Trophoblast cell (in vitro differentiated cells and primary cell): ENCODE data around the gene FOXK2.

ENCODE experiments used
- DNase-seq, 2 donors: peaks; one replicate each; pipeline ENCODE4 v3.0.0-alpha.2; 2016
- H2AFZ ChIP-seq: 2 replicates; pipeline ENCODE4 v1.6.1; 2013; ENCODE audit warnings: low read length, moderate library complexity, mild to moderate bottlenecking; ENCODE audit not compliant: insufficient read depth, poor library complexity
- H2AK5ac ChIP-seq: 2 replicates; pipeline ENCODE4 v1.6.1; 2013; ENCODE audit warnings: mild to moderate bottlenecking, low read length
- H2BK120ac ChIP-seq: 2 replicates; pipeline ENCODE4 v1.6.1; 2013; ENCODE audit warnings: low read length, mild to moderate bottlenecking, moderate library complexity; ENCODE audit not compliant: insufficient read depth, poor library complexity
- H2BK12ac ChIP-seq: 2 replicates; pipeline ENCODE4 v1.6.1; 2013; ENCODE audit warnings: mild to moderate bottlenecking, low read length, moderate library complexity
- H2BK5ac ChIP-seq: 2 replicates; pipeline ENCODE4 v1.6.1; 2013; ENCODE audit warnings: low read length, low read depth, moderate library complexity, mild to moderate bottlenecking; ENCODE audit not compliant: poor library complexity
- H3K14ac ChIP-seq: 2 replicates; pipeline ENCODE4 v1.6.1; 2013; ENCODE audit warnings: mild to moderate bottlenecking, low read length
- H3K18ac ChIP-seq: 2 replicates; pipeline ENCODE4 v1.6.1; 2013; ENCODE audit warnings: mild to moderate bottlenecking, low read length
- H3K23ac ChIP-seq: 2 replicates; pipeline ENCODE4 v1.6.1; 2013; ENCODE audit warnings: low read length
- H3K27ac ChIP-seq: 2 replicates; pipeline ENCODE4 v1.5.1; 2013; ENCODE audit warnings: low read depth, mild to moderate bottlenecking, inconsistent platforms, low read length, moderate library complexity
- H3K27me3 ChIP-seq: 2 replicates; pipeline ENCODE4 v1.6.1; 2013; ENCODE audit warnings: inconsistent platforms, mild to moderate bottlenecking, low read length, moderate library complexity; ENCODE audit not compliant: insufficient read depth
- H3K36me3 ChIP-seq, 2 experiments: 1 replicate in 1 of 2; 2 replicates in 1 of 2; pipeline ENCODE4 v1.6.1; 2013; ENCODE audit warnings: low read length in 2 of 2, mild to moderate bottlenecking in 2 of 2, moderate library complexity in 1 of 2; ENCODE audit not compliant: insufficient read depth in 2 of 2, control insufficient read depth in 1 of 2
- H3K4ac ChIP-seq: 2 replicates; pipeline ENCODE4 v1.6.1; 2013; ENCODE audit warnings: low read depth, mild to moderate bottlenecking, low read length, moderate library complexity
- H3K4me1 ChIP-seq, 2 experiments: 1 replicate in 1 of 2; 2 replicates in 1 of 2; pipeline ENCODE4 v1.6.1; 2013; ENCODE audit warnings: low read length in 2 of 2, mild to moderate bottlenecking in 2 of 2, moderate library complexity in 1 of 2; ENCODE audit not compliant: insufficient read depth in 2 of 2, control insufficient read depth in 1 of 2
- H3K4me2 ChIP-seq: 2 replicates; pipeline ENCODE4 v1.6.1; 2013; ENCODE audit warnings: inconsistent platforms, mild to moderate bottlenecking, low read length, moderate library complexity
- H3K4me3 ChIP-seq: 2 replicates; pipeline ENCODE4 v1.5.1; 2013; ENCODE audit warnings: mild to moderate bottlenecking, low read depth, low read length, inconsistent platforms
- H3K79me1 ChIP-seq: one replicate; pipeline ENCODE4 v1.6.1; 2013; ENCODE audit warnings: low read length
- H3K79me2 ChIP-seq: 2 replicates; pipeline ENCODE4 v1.6.1; 2013; ENCODE audit warnings: low read length, mild to moderate bottlenecking; ENCODE audit not compliant: control insufficient read depth, insufficient read depth, poor library complexity
- H3K9ac ChIP-seq: 2 replicates; pipeline ENCODE4 v1.6.1; 2013; ENCODE audit warnings: mild to moderate bottlenecking, low read length
- H3K9me3 ChIP-seq: 2 replicates; pipeline ENCODE4 v1.6.1; 2013; ENCODE audit warnings: low read depth, mild to moderate bottlenecking, control low read depth, inconsistent platforms, low read length; ENCODE audit not compliant: insufficient read depth
- H4K12ac ChIP-seq: 2 replicates; pipeline ENCODE4 v1.6.1; 2013; ENCODE audit warnings: low read depth, mild to moderate bottlenecking, low read length, moderate library complexity
- H4K8ac ChIP-seq: 2 replicates; pipeline ENCODE4 v1.6.1; 2013; ENCODE audit warnings: low read depth, mild to moderate bottlenecking, low read length, moderate library complexity
- H4K91ac ChIP-seq: one replicate; pipeline ENCODE4 v1.6.1; 2013; ENCODE audit warnings: low read depth, mild to moderate bottlenecking, low read length, moderate library complexity
- WGBS: extraction: QIAGEN DNeasy Blood & Tissue Kit; methylation state at CpG from one replicate; pipeline ENCODE4 v1.1.7; 2013; ENCODE audit warnings: missing lambda C conversion rate; ENCODE audit not compliant: insufficient read length, insufficient coverage; ENCODE audit errors: extremely low coverage; 5-methylcytosine and 5-hydroxymethylcytosine counted together

FOXK2 gene

DNA sequence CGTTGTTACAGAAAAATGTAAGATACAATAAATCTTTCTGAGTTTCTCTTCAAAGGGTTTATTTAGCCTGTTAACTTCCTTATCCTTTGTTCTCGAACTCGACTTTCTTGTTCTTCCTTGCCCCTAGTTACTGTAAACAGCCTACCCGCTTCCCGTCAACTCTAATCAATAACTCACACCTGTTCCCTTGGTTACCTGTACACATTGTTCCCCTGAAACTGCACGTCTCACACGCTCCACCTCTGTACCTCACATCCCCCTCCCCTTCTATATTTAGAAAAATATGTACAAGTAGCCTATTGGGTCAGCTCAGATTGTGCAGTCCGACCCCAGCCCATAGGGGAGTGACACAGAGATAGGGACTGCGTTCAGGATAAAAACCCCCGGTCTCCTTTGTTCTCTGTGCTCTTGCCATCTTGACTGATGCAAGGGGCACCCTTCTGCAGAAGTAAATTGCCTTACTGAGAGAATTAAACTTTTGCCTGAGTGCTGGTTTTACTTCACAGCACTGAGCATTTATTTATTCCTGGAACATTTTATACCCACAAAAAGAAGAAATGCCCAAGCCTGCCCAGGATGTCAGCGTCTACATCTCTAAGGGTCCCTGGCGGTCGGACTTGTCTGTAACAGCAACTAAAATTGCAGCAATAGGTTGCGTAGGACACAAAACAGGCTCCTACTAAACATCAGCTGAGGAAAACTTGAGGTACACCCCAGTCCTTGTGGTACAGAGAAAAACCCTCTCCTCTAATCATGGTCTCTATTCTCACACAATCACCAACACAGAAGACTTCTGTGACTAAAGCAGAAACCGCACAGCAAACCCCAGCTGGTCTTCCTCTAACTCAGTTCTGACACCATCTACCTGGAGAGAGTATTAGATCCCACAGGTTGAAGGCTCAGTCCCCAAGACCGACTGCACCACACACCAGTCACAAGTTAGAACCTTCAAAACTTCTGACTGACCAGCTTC is 117.4 kb downstream of the FOXK2 start:
- Histone ChIP-seq H3K4ac (peak overlapping the region; percentile 82), H3K9ac (no peak overlapping the region), H2AK5ac (no peak overlapping the region), H3K23ac (no peak overlapping the region), H4K91ac (no peak overlapping the region), H3K4me2 (no peak overlapping the region), H3K36me3 (peaks cover 27 to 32% of the 10 kb centered on the region in 2 experiments), H3K27ac (no peak overlapping the region), H3K79me2 (peaks cover 10% of the 10 kb centered on the region), H3K27me3 (no peaks in the 10 kb centered on the region), H3K14ac (no peak overlapping the region), H3K18ac (peak overlapping the region; percentile 21), H3K79me1 (no peaks in the 10 kb centered on the region), H2BK12ac (no peak overlapping the region), H4K12ac (no peak overlapping the region), H2BK120ac (no peak overlapping the region), H2AFZ (no peak overlapping the region), H3K9me3 (no peaks in the 10 kb centered on the region), H3K4me3 (no peak overlapping the region), H2BK5ac (no peak overlapping the region), H3K4me1 (peaks cover 0 to 4% of the 10 kb centered on the region in 2 experiments), H4K8ac (no peak overlapping the region)
- no CpG with 5 or more reads among the region's 16 CpGs for WGBS
- peak; percentile 53 to 70 for DNase-seq

DNA sequence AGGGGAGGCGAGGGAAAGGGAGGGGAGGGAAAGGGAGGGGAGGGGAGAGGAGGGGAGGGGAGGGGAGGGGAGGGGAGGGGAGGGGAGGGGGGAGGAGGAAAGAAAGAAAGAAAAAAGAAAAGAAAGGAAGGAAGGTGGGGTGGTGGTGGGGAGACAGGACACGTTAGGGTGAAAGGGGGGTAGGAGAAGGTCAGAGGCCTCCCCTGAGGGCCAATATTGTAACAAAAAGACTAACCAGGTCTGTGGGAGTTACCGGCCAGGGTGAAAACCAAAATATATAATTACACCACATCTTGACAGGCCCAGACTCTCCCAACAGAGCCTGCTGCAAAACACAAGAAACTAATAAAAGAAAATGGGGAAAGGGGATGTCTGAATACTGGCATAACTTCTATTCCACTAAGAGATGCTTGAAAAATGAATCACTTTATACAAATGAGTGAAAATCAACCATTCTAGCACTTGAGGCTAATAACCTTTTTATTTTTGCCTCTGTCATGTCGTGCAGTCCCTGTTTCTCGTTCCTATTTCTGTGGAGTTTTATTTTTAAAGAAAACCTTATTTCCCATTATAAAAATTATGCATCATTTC is 118.7 kb downstream of the FOXK2 start:
- no peak for DNase-seq
- H3K4me1 ChIP-seq = peaks cover 0 to 4% of the 10 kb centered on the region in 2 experiments
- WGBS = no CpG with 5 or more reads among the region's 5 CpGs
- no peaks in the 10 kb centered on the region for H3K9me3 ChIP-seq
- no peaks in the 10 kb centered on the region for H3K79me1 ChIP-seq
- no peak overlapping the region for H2BK12ac ChIP-seq
- no peak overlapping the region for H4K12ac ChIP-seq
- H3K23ac ChIP-seq = no peak overlapping the region
- H4K91ac ChIP-seq = no peak overlapping the region
- no peaks in the 10 kb centered on the region for H3K27me3 ChIP-seq
- H2AK5ac ChIP-seq = no peak overlapping the region
- H3K4me2 ChIP-seq = no peak overlapping the region
- H4K8ac ChIP-seq = no peak overlapping the region
- H3K18ac ChIP-seq = no peak overlapping the region
- no peak overlapping the region for H2BK120ac ChIP-seq
- no peak overlapping the region for H3K9ac ChIP-seq
- H3K4ac ChIP-seq = no peak overlapping the region
- H3K4me3 ChIP-seq = no peak overlapping the region
- H3K36me3 ChIP-seq = peaks cover 40 to 42% of the 10 kb centered on the region in 2 experiments
- H2AFZ ChIP-seq = no peak overlapping the region
- peaks cover 13% of the 10 kb centered on the region for H3K79me2 ChIP-seq
- no peak overlapping the region for H3K14ac ChIP-seq
- H2BK5ac ChIP-seq = no peak overlapping the region
- H3K27ac ChIP-seq = no peak overlapping the region

DNA sequence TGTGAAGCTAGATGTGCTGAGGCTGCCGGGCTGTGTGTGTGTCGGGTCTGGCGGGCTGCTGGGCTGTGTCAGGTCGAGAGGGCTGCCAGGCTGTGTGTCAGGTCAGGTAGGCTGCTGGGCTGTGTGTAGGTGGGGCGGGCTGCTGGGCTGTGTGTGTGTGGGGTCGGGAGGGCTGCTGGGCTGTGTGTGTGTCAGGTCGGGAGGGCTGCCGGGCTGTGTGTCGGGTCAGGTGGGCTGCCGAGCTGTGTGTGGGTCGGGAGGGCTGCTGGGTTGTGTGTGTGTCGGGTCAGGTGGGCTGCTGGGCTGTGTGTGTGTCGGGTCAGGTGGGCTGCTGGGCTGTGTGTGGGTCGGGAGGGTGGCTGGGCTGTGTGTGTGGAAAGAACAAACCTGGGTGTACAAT is 120.1 kb downstream of the FOXK2 start:
- H3K23ac ChIP-seq = no peak overlapping the region
- no peaks in the 10 kb centered on the region for H3K27me3 ChIP-seq
- H4K12ac ChIP-seq = no peak overlapping the region
- H3K4me2 ChIP-seq = no peak overlapping the region
- no peak overlapping the region for H2BK120ac ChIP-seq
- H3K14ac ChIP-seq = no peak overlapping the region
- H3K79me1 ChIP-seq = no peaks in the 10 kb centered on the region
- H4K91ac ChIP-seq = no peak overlapping the region
- H2AK5ac ChIP-seq = no peak overlapping the region
- H3K79me2 ChIP-seq = peaks cover 13% of the 10 kb centered on the region
- no peak overlapping the region for H2BK12ac ChIP-seq
- no peak overlapping the region for H3K27ac ChIP-seq
- DNase-seq = no peak
- H3K9ac ChIP-seq = no peak overlapping the region
- H3K18ac ChIP-seq = no peak overlapping the region
- peaks cover 43 to 44% of the 10 kb centered on the region in 2 experiments for H3K36me3 ChIP-seq
- no peak overlapping the region for H4K8ac ChIP-seq
- H2BK5ac ChIP-seq = no peak overlapping the region
- peaks cover 0 to 4% of the 10 kb centered on the region in 2 experiments for H3K4me1 ChIP-seq
- H3K4ac ChIP-seq = peak overlapping the region; percentile 22
- no CpG with 5 or more reads among the region's 14 CpGs for whole genome bisulfite sequencing
- H3K9me3 ChIP-seq = no peaks in the 10 kb centered on the region
- no peak overlapping the region for H3K4me3 ChIP-seq
- no peak overlapping the region for H2AFZ ChIP-seq

DNA sequence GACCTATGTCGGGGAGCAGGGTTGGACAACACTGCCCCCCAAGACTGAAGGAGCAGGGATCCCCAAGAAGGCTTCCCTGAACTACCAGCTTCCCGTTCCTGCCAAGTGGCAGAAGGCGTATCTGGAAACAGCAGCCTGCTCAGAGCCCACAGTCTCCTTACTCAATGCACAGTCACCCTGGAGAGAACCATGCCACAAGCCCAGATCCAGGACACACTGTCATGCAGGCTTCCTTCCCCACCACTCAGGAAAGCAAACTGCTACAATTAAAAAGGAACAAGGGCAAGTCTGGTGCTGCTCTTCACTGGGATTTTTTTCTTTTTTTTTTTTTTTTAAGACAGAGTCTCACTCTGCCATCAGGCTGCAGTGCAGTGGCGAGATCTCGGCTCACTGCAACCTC is 120.5 kb downstream of the FOXK2 start:
- DNase-seq = no peak
- no peak overlapping the region for H2AFZ ChIP-seq
- no peak overlapping the region for H3K4me2 ChIP-seq

More for the DNA sequence above, 120.5 kb downstream of the FOXK2 start:
- H3K9ac ChIP-seq = no peak overlapping the region
- WGBS = no CpG with 5 or more reads among the region's 5 CpGs
- H3K27ac ChIP-seq = no peak overlapping the region
- no peaks in the 10 kb centered on the region for H3K9me3 ChIP-seq
- no peak overlapping the region for H4K12ac ChIP-seq
- H3K36me3 ChIP-seq = peaks cover 42 to 43% of the 10 kb centered on the region in 2 experiments
- no peak overlapping the region for H2BK120ac ChIP-seq
- H3K79me2 ChIP-seq = peaks cover 13% of the 10 kb centered on the region
- no peak overlapping the region for H3K14ac ChIP-seq
- no peak overlapping the region for H4K8ac ChIP-seq
- no peak overlapping the region for H2AK5ac ChIP-seq
- H3K4ac ChIP-seq = peak overlapping the region; percentile 22
- peaks cover 0 to 4% of the 10 kb centered on the region in 2 experiments for H3K4me1 ChIP-seq
- no peak overlapping the region for H2BK5ac ChIP-seq
- no peak overlapping the region for H4K91ac ChIP-seq
- no peaks in the 10 kb centered on the region for H3K27me3 ChIP-seq
- no peaks in the 10 kb centered on the region for H3K79me1 ChIP-seq
- H3K18ac ChIP-seq = no peak overlapping the region
- no peak overlapping the region for H3K4me3 ChIP-seq
- no peak overlapping the region for H3K23ac ChIP-seq
- no peak overlapping the region for H2BK12ac ChIP-seq
